NCI-H774 (cell line): Measurements from ENCODE around the gene NSD1.

ENCODE experiments used
- DNase-seq: peaks from one replicate; lab custom pipeline; 2025; lab: John Stamatoyannopoulos, UW

The NSD1 gene

DNA sequence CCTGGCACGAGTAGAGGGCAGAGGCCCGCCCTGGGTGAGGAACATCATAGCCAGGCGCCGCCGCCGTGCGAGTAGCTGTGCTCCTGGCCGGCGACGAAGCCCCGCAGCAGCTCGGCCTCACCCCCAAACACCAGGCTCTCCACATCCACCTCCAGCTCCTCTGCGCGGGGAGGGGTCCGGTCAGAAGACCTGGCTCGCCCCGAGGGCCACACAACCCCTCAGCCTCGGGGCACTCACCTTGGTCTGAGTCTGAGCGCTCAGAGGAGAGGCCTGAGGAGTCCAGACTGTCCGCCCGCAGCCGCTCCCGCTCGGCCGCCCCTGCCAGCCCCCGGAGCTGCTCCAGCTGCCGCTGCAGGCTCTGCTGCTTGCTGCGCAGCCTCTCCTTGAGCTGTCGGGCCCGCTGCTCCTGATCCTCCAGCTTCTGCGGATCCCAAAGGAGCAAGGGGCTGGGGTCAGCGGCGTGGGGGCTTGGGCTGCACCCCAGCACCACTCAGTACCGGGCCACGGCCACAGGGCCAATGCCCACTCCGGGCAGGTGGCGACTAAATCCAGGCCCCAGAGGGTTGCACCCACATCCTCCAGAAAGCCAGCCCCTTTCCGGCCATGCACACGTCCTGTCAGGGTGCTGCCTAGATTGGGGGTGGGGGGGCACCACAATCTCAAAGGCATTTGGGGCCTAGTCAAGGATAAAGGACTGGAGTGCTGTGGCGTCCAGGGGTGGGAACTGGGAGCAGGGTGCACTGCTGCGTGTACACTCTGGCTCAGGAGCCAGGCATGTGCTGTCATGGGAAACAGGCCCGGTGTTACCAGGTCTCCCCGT is 174.2 kb downstream of the NSD1 start:
- no peak for DNase-seq

DNA sequence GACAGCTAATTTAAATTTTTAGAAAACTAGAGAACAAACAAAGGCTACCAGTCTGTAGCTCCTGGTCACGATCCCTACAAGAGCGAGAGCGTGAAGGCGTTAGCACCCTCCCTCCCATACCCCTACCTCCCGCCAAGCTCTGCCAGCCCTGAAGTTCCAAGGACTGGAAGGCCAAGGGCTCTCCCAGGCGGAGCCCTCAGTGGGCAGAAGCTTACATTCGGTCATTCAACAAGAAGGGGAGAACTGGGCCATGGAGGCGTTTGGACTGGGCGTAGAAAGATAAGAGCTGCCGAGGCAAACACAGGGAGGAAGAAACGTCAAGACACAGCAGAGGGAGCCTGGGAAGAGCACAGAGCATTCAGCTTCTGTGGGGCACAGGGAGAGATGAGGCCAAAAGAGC is 175.2 kb downstream of the NSD1 start:
- DNase-seq = no peak

DNA sequence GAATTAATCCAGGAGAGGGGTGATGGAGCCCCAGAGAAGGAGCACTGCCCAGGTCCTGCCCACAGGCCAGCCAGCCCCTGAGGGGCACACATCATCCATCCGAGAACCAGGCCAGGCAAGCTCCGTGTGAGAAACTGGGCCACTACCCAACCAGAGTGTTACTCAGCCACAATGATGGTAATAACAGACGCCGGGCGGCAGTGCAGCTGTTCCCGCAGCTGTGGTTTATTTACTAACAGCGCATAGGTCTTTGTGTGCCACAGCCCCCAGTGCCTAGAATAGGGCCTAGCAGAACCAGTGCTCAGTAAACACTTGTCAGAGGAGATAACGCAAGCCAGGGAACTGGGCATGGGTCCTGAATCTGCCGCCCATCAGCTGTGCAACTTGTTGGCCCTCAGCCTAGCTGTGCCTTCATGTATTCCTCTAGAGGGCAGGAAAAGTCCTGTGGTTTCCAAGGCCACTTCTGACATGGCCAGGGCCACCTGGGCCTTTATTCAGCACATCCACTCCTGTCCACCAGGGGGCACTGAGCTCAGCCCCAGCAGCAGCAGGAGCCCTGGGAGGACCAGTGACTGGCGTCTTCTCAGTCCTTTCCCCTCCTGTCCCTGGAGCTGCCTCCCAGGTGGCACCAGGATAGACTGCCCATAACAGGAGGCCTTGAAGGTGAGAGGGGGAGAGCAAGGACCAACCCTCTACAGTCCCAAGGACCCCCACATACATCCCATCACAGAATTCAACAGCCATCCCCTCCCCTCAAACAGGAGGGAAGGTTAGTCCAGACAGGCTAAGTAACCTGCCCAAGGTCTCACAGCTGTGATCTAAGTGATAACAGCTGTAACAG is 176.0 kb downstream of the NSD1 start:
- peak; percentile 47 for DNase-seq

DNA sequence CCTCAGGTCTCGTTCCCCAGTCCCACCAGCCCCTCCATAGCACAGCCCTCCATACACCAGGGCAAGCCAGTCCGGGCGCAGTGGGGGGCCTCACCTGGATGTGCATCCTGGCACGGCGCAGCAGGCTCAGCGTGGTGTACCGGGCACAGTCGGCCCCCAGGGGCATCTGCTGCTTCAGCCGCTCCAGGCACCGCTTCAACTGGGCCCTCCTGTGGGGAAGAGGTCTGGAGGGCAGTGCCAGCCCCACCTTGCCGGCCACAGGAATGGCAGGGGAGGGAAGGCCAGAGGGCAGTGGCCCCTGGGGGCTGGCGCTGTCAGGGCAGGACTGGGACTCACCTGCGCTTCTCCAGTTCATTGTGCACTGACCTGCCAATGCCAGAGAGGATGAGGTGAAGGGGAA is 176.8 kb downstream of the NSD1 start:
- DNase-seq = no peak

DNA sequence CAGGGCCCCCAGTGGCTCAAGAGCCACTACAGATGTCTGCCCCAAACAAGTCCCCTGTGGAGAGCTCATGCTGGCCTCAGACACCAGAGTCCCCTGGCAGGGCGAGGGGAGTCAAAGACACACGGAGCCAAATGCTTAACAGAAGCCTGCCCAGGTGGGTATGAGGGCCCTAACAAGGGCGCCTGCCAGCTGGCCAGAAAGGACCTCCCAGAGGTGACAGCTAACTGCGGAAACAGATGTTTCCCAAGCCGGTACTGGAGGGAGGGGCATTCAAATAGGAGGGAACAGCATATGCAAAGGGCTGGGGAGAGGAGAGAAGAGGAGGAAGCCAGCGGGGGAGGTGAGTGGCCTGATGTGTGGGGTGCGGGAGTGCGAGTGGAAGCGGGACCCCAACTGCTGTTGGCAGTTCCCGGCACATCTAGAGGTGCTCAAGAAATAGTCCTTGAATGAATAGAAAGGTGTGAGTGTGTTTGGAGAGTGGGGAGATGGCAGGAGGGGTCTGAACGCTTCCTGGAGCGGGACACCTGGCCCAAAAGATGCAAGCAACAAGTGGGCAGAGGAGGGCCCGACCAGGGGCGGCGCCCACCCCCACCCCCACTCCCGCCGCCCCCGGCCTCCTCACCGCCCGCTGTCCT is 177.3 kb downstream of the NSD1 start:
- no peak for DNase-seq

DNA sequence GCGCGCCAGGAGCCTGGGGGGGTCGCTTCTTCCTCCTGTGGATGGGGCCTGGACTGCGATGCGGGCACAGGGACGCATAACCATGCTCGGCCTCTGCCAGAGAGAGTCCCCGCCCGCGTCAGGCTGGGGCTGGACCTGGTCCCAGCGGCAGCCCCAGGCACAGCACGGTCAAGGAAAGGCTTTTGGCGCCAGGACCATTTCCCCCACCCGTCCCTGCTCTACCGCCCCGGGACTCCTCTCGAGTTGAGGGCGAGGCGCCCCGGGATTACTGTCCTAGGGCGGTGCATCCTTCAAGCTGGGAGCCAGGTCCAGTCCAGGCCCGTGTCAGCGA is 177.8 kb downstream of the NSD1 start:
- no peak for DNase-seq

DNA sequence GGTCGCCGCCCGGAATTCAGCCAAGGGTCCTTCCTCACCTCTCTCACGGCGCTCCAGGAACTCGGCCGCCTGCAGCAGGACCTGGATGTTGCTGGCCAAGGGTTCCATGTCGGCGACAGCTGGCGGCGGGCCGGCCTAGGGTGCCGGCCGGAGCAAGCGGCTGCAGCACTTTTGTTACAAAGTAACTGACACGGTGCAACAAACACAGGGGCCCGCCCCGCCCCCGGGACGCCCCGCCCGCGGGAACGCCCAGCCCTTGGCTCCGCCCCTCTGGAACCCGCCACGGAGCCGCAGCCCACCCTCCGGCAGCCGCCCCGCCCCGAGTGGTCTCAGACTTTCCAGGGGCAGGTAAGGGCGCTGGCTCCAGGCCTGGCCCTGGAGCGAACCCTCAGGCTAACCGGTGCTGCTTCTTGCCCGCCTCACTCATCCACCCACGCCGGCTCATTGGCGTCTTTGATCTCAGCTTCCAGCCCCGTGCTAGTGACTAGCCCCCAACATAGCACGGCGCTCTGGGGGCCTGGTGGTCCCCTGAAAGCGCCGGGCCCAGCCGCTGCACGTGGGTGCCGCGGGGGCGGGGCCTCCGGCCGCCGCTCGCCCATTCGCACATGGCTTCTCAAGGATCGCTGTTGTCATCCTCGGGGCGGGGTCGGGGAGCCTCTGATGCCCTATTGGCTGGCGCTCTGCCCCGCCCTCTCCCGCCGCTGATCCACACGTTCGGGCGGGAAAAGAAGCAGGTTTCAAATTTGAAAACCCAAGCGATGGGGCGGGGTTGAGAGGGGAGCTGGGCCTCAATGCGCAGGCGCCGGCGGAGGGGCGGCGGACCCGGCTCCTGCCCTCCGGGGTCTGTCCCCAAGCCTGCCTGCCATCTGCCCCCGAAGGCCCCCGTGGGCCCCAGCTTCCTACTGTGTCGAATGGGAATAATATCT is 178.4 kb downstream of the NSD1 start, which contains the start of gene MXD3:
Gene MXD3 (minus strand): TSS at position 176 of the 926 bp plus-strand sequence. CDS start 68 bp downstream, at position 108.
- DNase-seq = peak; percentile 95

DNA sequence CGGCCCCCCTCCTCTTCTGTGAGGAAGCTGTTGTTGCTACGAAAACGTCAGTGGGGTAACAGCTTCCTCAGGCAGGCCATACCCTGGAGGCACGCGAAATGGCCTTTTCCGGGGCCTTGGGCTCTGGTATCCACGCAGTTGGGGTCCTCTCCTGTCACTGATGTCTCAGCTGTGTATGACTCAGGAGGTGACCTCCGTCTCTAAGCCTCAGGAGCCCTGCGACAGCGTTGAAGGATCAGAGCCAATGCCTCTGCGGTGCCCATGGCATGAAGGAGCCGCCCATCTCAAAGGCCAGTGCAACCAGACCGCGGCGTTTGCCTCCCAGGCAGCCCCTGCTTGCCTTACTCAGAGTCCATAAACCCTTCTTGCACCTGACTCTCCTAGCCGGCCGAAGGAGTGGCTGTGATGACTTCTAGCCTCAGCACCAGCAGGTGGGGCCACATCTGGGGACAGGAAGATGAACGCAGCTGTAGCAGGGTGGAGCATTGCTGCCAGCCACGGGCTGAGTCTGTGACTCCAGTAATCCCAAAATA is 179.1 kb downstream of the NSD1 start:
- DNase-seq = no peak

DNA sequence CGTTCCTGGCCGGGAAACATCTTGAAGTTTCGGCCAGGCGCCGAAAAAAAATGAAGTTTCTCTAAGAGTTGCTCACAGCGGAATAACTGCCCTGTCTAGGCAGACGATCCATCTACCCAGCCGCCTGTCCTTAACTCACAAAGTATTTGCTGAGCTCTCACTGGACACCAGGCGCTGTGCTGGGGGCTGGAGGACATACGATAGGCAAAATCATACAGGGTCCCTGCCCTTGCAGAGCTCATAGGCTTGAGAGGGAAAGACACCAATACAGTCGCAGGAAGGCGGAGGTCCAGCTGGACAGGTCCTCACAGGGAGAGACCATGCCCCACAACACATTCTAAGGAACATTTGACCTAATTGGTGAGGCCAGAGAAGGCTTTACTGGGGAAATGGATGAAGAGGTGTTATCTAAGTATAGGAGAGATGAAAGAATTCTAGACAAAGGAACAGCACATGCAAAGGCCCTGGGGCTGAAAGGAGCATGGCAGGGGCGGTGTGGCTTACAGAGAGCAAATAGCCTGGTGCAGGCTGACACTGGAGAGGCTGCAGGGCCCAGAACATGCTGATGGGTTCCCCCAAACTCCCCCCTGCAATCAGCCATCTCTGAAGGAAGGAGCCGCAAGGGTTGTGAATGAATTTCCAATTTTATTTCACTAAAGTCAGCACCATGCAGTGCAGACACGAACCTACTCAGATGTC is 180.1 kb downstream of the NSD1 start:
- DNase-seq = no peak

DNA sequence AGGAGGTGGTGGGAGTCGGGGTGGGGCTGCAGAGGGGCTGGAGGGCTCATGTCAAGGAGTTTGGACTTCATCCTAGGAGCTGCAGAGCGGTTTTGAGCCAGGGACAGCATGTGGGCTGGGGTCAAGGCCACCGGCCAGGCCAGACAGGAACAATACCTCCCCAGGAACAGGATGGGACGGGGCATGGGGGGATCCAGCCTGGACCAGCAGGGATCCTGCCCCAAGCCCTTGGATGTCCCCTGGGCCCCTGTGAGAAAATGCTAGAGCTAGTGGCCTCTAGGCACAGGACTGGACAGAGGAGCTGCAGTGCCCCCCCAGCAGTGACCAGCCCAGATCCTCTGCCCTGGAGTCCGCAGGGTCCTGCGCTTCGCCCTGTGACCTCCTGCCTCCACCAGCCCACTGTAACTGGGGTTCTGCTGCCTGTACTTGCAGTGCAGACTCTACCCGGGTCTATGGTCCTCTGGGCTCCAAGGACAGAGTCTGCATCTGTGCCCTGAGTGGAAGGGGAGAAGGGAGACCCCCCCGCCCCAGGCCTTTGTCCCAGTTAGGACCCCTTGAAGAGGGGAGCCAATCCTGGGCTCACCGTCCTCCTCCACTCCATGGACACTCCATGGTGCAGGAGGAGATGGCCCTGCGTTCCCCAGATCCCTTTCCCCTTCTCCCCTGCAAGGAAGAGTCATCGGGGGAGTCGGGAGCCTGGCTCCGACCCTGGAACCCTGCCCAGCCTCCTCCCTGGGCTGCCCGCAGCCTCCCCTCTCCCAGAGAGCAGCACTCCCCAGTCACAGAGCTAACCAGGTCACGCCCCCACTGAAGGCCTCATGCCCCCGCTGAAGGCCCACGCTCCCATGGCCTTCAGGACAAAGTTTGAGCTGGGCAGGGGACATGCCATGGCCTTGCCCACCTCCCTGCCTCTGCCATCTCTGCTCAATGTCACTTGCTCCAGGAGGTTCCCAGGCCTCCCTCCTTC is 181.1 kb downstream of the NSD1 start:
- no peak for DNase-seq

DNA sequence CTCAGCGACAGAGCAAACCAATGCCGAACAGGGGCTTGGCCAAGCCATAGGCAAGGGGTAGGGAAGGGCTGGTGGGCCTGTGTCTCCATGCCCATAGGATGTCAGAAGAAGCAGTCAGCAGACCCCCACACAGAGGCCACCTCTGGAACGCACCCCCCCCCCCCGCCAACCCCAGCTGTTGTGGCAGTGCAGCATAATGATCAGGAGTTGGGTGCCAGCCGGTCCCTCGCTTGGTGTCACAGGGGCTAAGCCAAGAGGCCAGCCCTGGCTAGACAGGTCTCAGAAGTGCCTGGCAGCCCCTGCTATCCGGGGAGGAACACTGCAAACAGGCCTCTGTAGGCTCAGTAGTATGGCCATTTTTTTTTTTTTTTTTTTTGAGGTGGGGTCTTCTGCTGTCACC is 181.8 kb downstream of the NSD1 start:
- no peak for DNase-seq

DNA sequence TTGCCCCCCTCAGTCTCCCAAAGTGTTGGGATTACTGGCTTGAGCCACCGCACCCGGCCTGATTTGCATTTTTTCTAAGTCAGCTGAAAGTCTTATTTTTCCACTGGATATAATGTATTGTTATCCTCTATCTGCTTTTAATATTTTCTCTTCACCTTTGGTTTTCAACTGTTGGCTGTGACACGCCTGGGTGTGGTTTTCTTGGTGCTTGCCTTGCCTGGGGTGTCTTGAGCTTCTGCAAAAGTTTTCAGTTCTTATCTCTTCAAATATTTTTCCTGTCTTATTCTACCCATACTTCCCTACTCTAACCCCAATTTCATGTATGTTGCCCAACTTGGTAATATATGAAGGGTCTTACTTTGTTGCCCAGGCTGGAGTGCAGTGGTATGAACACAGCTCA is 182.4 kb downstream of the NSD1 start:
- DNase-seq = no peak

DNA sequence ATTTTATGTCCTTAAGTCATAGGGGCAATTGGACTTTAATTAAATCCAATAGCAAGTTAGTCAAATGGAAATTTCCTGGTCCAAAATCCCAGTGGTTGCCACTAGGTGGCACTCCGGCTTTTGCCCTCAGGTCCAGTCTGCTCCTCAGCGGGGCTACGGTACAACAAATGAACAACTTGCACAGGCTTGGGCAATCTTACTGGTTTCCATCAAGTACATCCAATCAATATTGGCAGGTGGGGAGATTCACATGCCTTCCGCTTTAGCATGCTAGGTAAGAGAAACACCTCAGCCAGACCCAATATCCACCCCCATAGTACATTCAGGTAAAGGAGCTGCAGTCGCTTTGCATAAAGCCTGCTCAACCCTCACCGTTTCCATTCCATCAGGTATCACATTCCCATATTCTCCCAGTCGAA is 184.4 kb downstream of the NSD1 start:
- DNase-seq = peak; percentile 35

DNA sequence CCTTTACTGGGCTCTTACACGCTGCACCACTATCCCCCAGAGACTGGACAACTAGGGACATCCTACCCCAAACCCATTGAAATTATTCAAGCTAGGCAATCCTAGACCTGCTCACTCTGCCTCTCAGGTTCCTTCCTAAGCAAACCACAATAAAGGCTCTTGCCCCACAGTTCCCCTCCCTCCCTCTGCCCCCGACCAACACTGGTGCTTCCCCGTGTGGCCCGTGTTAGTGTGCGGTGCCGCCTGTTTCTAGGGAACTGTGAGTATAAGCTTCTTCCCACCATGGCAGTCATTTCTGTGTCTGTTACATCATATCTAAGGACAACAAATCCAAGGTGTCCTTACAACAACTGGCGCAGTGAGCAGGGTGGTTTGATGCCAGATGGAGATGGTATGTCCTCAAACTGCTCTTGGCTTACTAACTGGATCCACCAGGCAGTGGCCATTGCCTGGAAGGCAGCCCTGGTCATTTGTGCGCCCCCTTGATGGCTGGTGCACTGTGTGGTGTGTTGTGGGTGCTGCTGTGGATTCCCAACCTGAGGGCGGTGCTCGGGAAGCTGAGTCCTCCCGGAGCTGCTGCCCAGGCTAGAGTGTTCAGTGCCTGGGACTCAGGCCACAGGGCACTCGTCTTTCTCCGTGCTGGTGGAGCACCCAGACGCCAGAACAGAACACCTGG is 186.5 kb downstream of the NSD1 start:
- no peak for DNase-seq

DNA sequence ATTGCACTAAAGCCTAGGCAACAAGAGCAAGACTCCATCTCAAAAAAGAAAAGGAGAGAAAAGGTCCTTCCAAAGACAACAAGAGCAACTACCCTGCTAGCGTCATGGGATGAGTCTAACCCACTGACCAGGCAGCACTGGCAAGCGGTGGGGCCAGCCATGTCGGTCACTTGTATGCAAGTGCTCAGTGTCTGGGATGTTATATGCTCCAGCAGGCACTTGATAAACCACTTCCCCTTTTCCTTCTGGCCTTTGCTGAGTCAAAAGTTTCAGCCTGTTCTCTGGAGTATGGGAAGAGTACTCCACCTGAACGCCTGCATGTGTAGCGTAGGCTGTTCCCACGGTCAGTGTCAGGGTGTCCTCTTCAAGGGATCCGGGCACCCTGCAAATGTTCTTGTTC is 187.3 kb downstream of the NSD1 start:
- DNase-seq = no peak

DNA sequence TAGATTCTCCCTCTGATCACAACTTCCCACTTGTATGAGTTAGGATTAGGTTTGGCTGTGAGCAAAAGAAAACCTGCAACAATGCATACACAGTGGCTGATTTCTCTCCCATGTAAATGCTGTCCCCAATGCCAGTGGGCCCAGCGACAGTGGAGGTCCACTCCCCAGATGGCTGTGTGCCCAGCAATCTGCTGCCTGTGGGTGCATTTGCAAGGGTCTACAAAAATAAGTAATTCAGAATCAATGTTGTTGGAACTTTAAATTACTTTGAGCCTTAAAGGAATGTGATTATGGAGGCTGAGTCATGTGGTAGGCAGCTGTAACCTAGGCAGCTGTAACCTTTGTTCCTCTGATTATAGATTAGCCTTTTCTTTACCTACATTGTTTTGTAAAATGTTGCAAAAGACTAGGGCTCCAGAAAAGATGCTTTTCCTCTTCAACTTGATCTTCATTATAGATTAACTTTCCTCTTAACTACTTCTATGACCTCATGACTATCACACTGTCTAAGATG is 192.4 kb downstream of the NSD1 start:
- no peak for DNase-seq

DNA sequence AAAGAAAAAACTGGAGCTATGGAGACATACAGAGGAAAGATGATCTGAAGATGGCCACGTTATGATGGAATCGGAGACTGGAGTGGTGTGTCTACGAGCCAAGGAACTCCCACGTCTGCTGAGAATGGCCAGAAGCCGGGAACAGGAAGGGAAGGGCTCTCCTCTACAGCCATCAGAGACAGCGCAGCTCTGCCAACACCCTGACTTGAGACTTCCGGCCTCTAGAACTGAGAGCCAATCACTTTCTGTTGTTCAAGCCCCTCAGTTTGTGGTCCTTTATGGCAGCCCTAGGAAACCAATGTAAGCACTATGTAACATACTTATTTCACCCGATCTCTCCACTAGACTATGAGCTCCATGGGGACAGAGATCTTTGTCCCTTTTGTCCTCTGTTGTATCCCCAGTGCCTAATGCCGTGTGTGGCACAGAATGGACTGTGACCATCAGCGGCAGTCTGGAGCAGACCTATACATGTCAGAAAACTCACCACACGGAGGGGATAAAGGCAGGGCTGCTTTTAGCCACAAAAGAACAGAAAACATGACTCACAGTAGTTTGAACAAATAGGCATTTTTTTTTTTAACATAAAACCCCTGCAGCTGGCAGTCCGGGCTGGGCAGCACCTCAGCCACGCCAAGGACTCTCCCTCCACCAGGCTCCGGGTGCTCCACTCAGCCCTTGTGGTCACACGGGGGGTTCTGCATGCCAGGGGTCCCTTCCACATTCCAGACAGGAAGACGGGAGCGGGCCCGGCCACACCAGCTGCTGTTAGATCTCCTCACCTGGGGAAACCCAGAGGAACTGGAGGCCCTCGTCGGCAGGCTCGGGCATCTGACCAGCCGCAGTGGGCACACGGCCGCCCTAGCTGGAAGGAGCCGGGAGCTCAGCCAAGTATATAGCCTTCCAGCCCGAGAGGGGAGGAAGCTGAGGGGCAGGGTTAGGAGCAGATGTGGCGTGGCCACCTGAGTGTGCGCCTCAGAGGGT is 194.3 kb downstream of the NSD1 start:
- DNase-seq = no peak
